Measurements from ENCODE around the gene CNGA3. TPM values are rescaled to one million over a fixed set of nuclear protein-coding genes. Genes with fewer than 3 reads are reported as not detected.

CNGA3 gene
- total and polyA plus RNA-seq, 2 of the 8 experiments (the other 6 are each of a cell fraction or from before 2014, with no cell fraction given): 0.02 TPM; not detected in 1

DNA sequence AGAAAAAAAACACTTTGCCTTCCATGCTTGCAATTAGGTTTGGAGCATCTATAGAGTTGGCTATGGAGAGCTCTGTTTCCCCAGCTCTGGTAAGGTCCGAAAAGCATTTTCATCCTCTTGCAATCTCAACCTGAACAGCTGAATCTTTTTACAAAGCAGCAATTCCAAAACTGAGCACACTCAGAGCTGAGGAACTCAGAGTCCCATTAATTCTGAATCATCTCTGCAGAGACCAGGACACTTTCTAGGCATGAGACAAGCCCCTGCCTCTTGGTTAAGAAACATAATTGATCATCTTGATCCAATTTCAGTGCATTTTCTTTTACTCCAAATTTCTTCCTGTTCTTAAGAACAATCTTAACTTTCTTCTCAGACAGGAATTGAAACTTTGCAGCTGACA lies 4.2 kb downstream of the CNGA3 start:
- Histone ChIP-seq H2BK20ac (ENCODE audit: low read length) (no peak overlapping the region), H3K56ac (replicated peaks; ENCODE audit: insufficient read length, low read depth, low read length) (no peak overlapping the region), H2BK5ac (ENCODE audit: low read depth, low read length) (no peak overlapping the region), H3K4me3 (ENCODE audit: extremely low read depth in 1 of 4, insufficient read depth in 2 of 4, low read depth in 3 of 4, low read length in 4 of 4) (no peak overlapping the region), H3K79me1 (ENCODE audit: low read depth, low read length) (no peaks in the 10 kb centered on the region), H2BK120ac (replicated peaks; ENCODE audit: low read depth, low read length) (no peak overlapping the region), H3K4me2 (ENCODE audit: insufficient read depth in 1 of 2, low read depth in 2 of 2, low read length in 2 of 2) (no peak overlapping the region), H3K27me3 (replicated peaks in 1 of 4; ENCODE audit: control insufficient read depth in 3 of 4, extremely low read depth in 1 of 4, insufficient read depth in 3 of 4, low read length in 3 of 4) (peaks cover 34 to 46% (median 42%) of the 10 kb centered on the region in 4 experiments), H3K4ac (replicated peaks; ENCODE audit: insufficient read length, low read depth, low read length) (no peak overlapping the region), H3K23me2 (ENCODE audit: low read depth, low read length) (peaks cover 10% of the 10 kb centered on the region; the same call in 1 of the 2 replicates), H3K9ac (replicated peaks in 1 of 4; ENCODE audit: extremely low read depth in 1 of 4, low read depth in 3 of 4, low read length in 3 of 4) (no peak overlapping the region), H4K8ac (ENCODE audit: extremely low read depth, insufficient read depth, low read length) (no peak overlapping the region), H2AFZ (ENCODE audit: low read length) (no peak overlapping the region), H2BK15ac (ENCODE audit: low read length) (no peak overlapping the region), H3K4me1 (replicated peaks in 1 of 4; ENCODE audit: control insufficient read depth in 3 of 4, insufficient read depth in 4 of 4, low read length in 3 of 4) (peaks cover 0 to 12% (median 5%) of the 10 kb centered on the region in 4 experiments; a peak in 6 of 7 replicates), H4K5ac (ENCODE audit: insufficient read length, low read depth, low read length) (no peak overlapping the region), H4K91ac (replicated peaks; ENCODE audit: insufficient read length, low read length) (no peak overlapping the region), H3K9me3 (ENCODE audit: insufficient read depth in 2 of 2, low read depth in 1 of 2, low read length in 1 of 2) (peaks cover 3 to 8% of the 10 kb centered on the region in 2 experiments; a peak in 3 of 4 replicates), H3K23ac (ENCODE audit: insufficient read length) (no peak overlapping the region), H3K18ac (ENCODE audit: extremely low read depth, low read length) (no peak overlapping the region), H3K14ac (ENCODE audit: insufficient read length) (no peak overlapping the region), H3K27ac (ENCODE audit: low read depth, low read length) (no peak overlapping the region), H4K20me1 (replicated peaks in 1 of 2; ENCODE audit: control insufficient read depth in 1 of 2, insufficient read depth in 2 of 2, low read length in 2 of 2) (peaks cover 6% of the 10 kb centered on the region in 2 experiments), H3K79me2 (ENCODE audit: control insufficient read depth in 1 of 2, insufficient read depth in 2 of 2, low read length in 2 of 2) (no peaks in the 10 kb centered on the region), H3K36me3 (ENCODE audit: control insufficient read depth in 2 of 4, insufficient read depth in 4 of 4, low read length in 3 of 4) (no peaks in the 10 kb centered on the region), H2AK5ac (ENCODE audit: low read depth, low read length) (no peak overlapping the region), H2BK12ac (ENCODE audit: low read depth, low read length) (no peak overlapping the region)
- DNase-seq (ENCODE audit: low read depth in 1 of 2, low spot score in 2 of 2) (no peak), FAIRE-seq (no peak)
- WGBS, 2 experiments (ENCODE audit: extremely low coverage in 1 of 2, insufficient coverage in 1 of 2, insufficient read length in 1 of 2, insufficient replicate concordance in 2 of 2, low coverage in 1 of 2, low lambda C conversion rate in 2 of 2, missing lambda C conversion rate in 1 of 2): 88% methylated on average over 1 of the region's 1 CpG; no CpG with 5 or more reads in 1 of the 2 experiments
- ChIA-PET CTCF (ENCODE audit: partially characterized antibody) (interaction anchor here (1.0 to 1.4 kb wide), 2 partner anchors 39 to 81 kb away, joined by 3 to 5 read pairs; no protein-coding TSS in a partner anchor), POLR2A (ENCODE audit: partially characterized antibody) (no interaction called here)
- TF ChIP-seq TAF7 (optimal IDR thresholded peaks at IDR 0.05; ENCODE audit: borderline replicate concordance, low read depth, low read length): no peak
- TF ChIP-seq CHD2 (IDR thresholded peaks at IDR 0.05; ENCODE audit: low read length): no peak
- no peak for TF ChIP-seq EZH2 (IDR thresholded peaks at IDR 0.05; ENCODE audit: low read depth, low read length, severe bottlenecking)
- TF ChIP-seq SIX5 (IDR thresholded peaks at IDR 0.05; ENCODE audit: low read depth, low read length): no peak
- no peak for TF ChIP-seq RFX5 (IDR thresholded peaks at IDR 0.05; ENCODE audit: borderline replicate concordance, low read depth, low read length)
- TF ChIP-seq JUN (IDR thresholded peaks at IDR 0.05; ENCODE audit: low read depth, low read length): no peak
- TF ChIP-seq ZNF274 (IDR thresholded peaks at IDR 0.05; ENCODE audit: borderline replicate concordance, extremely low read depth, low read length): no peak
- TF ChIP-seq FOSL1 (IDR thresholded peaks at IDR 0.05; ENCODE audit: insufficient read depth, low read depth, low read length): no peak
- TF ChIP-seq TCF12 (IDR thresholded peaks at IDR 0.05; ENCODE audit: low read depth, low read length): no peak
- no peak for TF ChIP-seq YY1 (IDR thresholded peaks at IDR 0.05; ENCODE audit: low read depth, low read length)
- no peak for TF ChIP-seq RNF2 (IDR thresholded peaks at IDR 0.05; ENCODE audit: borderline replicate concordance, low read depth, low read length, missing control alignments, poor library complexity, severe bottlenecking)
- TF ChIP-seq GABPA (IDR thresholded peaks at IDR 0.05; ENCODE audit: borderline replicate concordance, insufficient read depth, low read length): no peak
- TF ChIP-seq TAF1 (IDR thresholded peaks at IDR 0.05; ENCODE audit: low read depth, low read length): no peak
- TF ChIP-seq BACH1 (IDR thresholded peaks at IDR 0.05; ENCODE audit: low read length): no peak
- TF ChIP-seq CBX5 (IDR thresholded peaks at IDR 0.05; ENCODE audit: low read depth, low read length): no peak
